ENCODE measurements around the gene DDX17.

- TF ChIP-seq GATA2 (IDR thresholded peaks at IDR 0.05; ENCODE audit: low read depth, low read length) (no peak), GATA3 (IDR thresholded peaks at IDR 0.05; ENCODE audit: low read depth, low read length) (no peak)
Observed at GRCh38 chr22:38554281-38554680, 48.2 kb upstream of the DDX17 start.

Measured in SH-SY5Y (cell line).